ENCODE results near the gene ZFHX3. TPM values are rescaled to one million over a fixed set of nuclear protein-coding genes. Genes with fewer than 3 reads are reported as not detected.

The ZFHX3 gene
- total RNA-seq, 1 experiment from 2014 or later, result 1.5 TPM

- no peak overlapping the region for H4K5ac ChIP-seq (ENCODE audit: insufficient read length, low read depth, low read length)
- no peak overlapping the region for H3K14ac ChIP-seq (ENCODE audit: insufficient read depth, low read length)
- H4K8ac ChIP-seq (replicated peaks; ENCODE audit: insufficient read length, low read depth, low read length), result no peak overlapping the region
- no peak overlapping the region for H3K23ac ChIP-seq (ENCODE audit: insufficient read length, low read depth, low read length)
- no peak overlapping the region for H2AK5ac ChIP-seq (ENCODE audit: insufficient read length, low read length)
- H2BK12ac ChIP-seq (ENCODE audit: insufficient read length, low read depth, low read length), result no peak overlapping the region
- no peak overlapping the region for H2BK120ac ChIP-seq (ENCODE audit: low read depth, low read length, poor library complexity, severe bottlenecking)
- 100% methylated on average over 1 of the region's 7 CpGs for WGBS (ENCODE audit: extremely low coverage, insufficient read length, low lambda C conversion rate)
- H2BK5ac ChIP-seq (ENCODE audit: insufficient read length, low read length), result no peak overlapping the region
- Mint-ChIP-seq H3K4me1 (peaks cover 3 to 4% of the 10 kb centered on the region in 2 experiments; a peak in 3 of 4 replicates), H3K27me3 (ENCODE audit: low read depth) (peaks cover 11% of the 10 kb centered on the region), H3K36me3 (ENCODE audit: insufficient read depth in 1 of 3, low read depth in 3 of 3) (no peaks in the 10 kb centered on the region), H3K9me3 (no peaks in the 10 kb centered on the region), H3K27ac (no peak overlapping the region; a peak in 1 of 7 replicates), H3K4me3 (no peak overlapping the region)
- no peak overlapping the region for H3K4ac ChIP-seq (ENCODE audit: low read depth, low read length)
- no peaks in the 10 kb centered on the region for H3K9me3 ChIP-seq (ENCODE audit: control insufficient read depth, low read depth, low read length)
- H3K79me1 ChIP-seq (ENCODE audit: insufficient read depth, low read depth, low read length, poor library complexity, severe bottlenecking), result no peaks in the 10 kb centered on the region
- no peaks in the 10 kb centered on the region for H3K79me2 ChIP-seq (ENCODE audit: insufficient read depth, low read length)
- no peak overlapping the region for H3K4me2 ChIP-seq (ENCODE audit: insufficient read depth, insufficient read length, low read length)
- no peaks in the 10 kb centered on the region for H3K23me2 ChIP-seq (ENCODE audit: insufficient read length, low read depth, low read length, poor library complexity, severe bottlenecking)
- H2BK20ac ChIP-seq (ENCODE audit: low read depth, low read length, poor library complexity, severe bottlenecking), result no peak overlapping the region
- H3K27me3 ChIP-seq (ENCODE audit: insufficient read depth, low read length), result no peaks in the 10 kb centered on the region
- H2BK15ac ChIP-seq (ENCODE audit: low read depth, low read length), result no peak overlapping the region
- no peak overlapping the region for H4K91ac ChIP-seq (ENCODE audit: insufficient read length, low read depth, low read length)
- H3T11ph ChIP-seq (ENCODE audit: low read length), result no peak overlapping the region
- no peak overlapping the region for H3K18ac ChIP-seq (ENCODE audit: insufficient read length, low read depth, low read length)
- no peak overlapping the region for H3K56ac ChIP-seq (ENCODE audit: insufficient read length, low read depth, low read length)
- no peak overlapping the region for H2AFZ ChIP-seq (ENCODE audit: low read length)
- H3K27ac ChIP-seq (ENCODE audit: insufficient read length, low read depth, low read length), result no peak overlapping the region
- no peak for DNase-seq
- no peaks in the 10 kb centered on the region for H3K4me1 ChIP-seq (ENCODE audit: insufficient read depth, low read length)
- H3K9ac ChIP-seq (ENCODE audit: extremely low read depth, insufficient read length, low read length), result no peak overlapping the region
- TF ChIP-seq, protein P1, sequence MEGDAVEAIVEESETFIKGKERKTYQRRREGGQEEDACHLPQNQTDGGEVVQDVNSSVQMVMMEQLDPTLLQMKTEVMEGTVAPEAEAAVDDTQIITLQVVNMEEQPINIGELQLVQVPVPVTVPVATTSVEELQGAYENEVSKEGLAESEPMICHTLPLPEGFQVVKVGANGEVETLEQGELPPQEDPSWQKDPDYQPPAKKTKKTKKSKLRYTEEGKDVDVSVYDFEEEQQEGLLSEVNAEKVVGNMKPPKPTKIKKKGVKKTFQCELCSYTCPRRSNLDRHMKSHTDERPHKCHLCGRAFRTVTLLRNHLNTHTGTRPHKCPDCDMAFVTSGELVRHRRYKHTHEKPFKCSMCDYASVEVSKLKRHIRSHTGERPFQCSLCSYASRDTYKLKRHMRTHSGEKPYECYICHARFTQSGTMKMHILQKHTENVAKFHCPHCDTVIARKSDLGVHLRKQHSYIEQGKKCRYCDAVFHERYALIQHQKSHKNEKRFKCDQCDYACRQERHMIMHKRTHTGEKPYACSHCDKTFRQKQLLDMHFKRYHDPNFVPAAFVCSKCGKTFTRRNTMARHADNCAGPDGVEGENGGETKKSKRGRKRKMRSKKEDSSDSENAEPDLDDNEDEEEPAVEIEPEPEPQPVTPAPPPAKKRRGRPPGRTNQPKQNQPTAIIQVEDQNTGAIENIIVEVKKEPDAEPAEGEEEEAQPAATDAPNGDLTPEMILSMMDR (conservative IDR thresholded peaks at IDR 0.05), result no peak
- no peaks in the 10 kb centered on the region for H4K20me1 ChIP-seq (ENCODE audit: control insufficient read depth, insufficient read depth, insufficient read length)
Observed at GRCh38 chr16:72972878-72973571, 74.9 kb downstream of the ZFHX3 start.

Data from H9 (cell line).